Peyer's patch (tissue), 4 donors: ENCODE measurements around the gene DLD. TPM values are rescaled to one million over a fixed set of nuclear protein-coding genes. Genes with fewer than 3 reads are reported as not detected.
"Not testable (repeated sequence)": the region's sequence is repeated elsewhere in the genome, so short reads cannot be mapped to it uniquely, and the experiment has no call there.

Experiments used
- DNase-seq, 3 donors: peaks; one replicate each; pipeline ENCODE4 v3.0.0-alpha.2; 2017 to 2019
- H3K27ac ChIP-seq, 4 donors: fragments of 200-600 bp; sonication (generic); one replicate each; pipeline ENCODE4 v1.5.1; 2016 to 2019
- H3K27me3 ChIP-seq, 2 donors: fragments of 200-600 bp; sonication (generic); one replicate each; pipeline ENCODE4 v1.5.1; 2019
- H3K36me3 ChIP-seq, 3 donors: fragments of 200-600 bp; sonication (generic); one replicate each; pipeline ENCODE4 v1.5.1; 2016 to 2019
- H3K4me1 ChIP-seq, 4 donors: fragments of 200-600 bp; sonication (generic); one replicate each; pipeline ENCODE4 v1.5.1; 2016 to 2019
- H3K4me3 ChIP-seq, 4 donors: fragments of 200-600 bp; sonication (generic); 1 replicate in 3 of 4; 2 replicates in 1 of 4; pipeline ENCODE4 v1.5.1; 2016 to 2019; ENCODE audit warnings: mild to moderate bottlenecking in 1 of 4
- H3K9me3 ChIP-seq, 4 donors: fragments of 200-600 bp; sonication (generic); one replicate each; pipeline ENCODE4 v1.5.1; 2016 to 2019; ENCODE audit warnings: mild to moderate bottlenecking in 1 of 4
- POLR2A ChIP-seq, 2 donors: fragments of 450-650 bp; IDR thresholded peaks; one replicate each; pipeline ENCODE4 v1.5.1; 2017; ENCODE audit warnings: antibody characterized with exemption in 2 of 2, mild to moderate bottlenecking in 2 of 2, moderate library complexity in 2 of 2
- total RNA-seq, 4 donors: library from RNA; depleted of rRNA; stranded (reverse); fragments of >200 nt; gene quantifications; one replicate each; pipeline ENCODE4 v1.1.0, GENCODE V29; 2016
- TF ChIP-seq, protein P1 (sequence below), 6 experiments: fragments of 450-650 bp in 4 of 6; fragments of 200-600 bp in 2 of 6; sonication (generic) in 1 of 6; IDR thresholded peaks; one replicate each; pipeline ENCODE4 v1.5.1; 2017 to 2019; ENCODE audit warnings: antibody characterized with exemption in 6 of 6, mild to moderate bottlenecking in 3 of 6, moderate library complexity in 1 of 6

The DLD gene, protein sequence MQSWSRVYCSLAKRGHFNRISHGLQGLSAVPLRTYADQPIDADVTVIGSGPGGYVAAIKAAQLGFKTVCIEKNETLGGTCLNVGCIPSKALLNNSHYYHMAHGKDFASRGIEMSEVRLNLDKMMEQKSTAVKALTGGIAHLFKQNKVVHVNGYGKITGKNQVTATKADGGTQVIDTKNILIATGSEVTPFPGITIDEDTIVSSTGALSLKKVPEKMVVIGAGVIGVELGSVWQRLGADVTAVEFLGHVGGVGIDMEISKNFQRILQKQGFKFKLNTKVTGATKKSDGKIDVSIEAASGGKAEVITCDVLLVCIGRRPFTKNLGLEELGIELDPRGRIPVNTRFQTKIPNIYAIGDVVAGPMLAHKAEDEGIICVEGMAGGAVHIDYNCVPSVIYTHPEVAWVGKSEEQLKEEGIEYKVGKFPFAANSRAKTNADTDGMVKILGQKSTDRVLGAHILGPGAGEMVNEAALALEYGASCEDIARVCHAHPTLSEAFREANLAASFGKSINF
- total RNA-seq, result 10 to 100 TPM; 53.9 to 93.3 (median 74.2) TPM

DNA sequence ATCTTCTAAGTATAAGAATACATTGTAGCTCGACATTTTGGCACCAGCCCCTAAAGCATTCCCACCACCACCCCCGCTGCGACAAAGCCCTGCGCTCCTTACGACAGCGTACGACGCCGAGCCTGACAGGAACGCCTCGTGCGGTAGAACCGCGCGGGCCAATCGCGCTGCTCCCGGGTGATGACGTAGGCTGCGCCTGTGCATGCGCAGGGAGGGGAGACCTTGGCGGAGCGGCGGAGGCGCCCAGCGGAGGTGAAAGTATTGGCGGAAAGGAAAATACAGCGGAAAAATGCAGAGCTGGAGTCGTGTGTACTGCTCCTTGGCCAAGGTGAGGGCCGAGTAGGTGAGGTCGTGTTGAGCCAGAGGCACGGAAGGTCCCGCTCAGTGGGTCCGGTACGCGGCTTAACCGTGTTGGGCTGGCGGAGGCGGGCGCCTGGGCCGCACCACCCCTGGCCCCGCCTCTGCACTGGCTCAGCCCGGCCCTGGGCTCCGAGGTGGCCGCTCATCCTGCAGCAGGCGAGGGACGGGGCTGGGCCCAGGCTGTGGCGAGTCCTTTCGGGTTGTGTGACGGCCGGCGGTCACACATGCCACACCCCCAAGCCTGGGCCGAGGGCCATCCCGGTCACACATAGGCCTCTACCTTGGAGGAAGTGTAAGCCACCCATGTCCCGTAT, at the start of gene DLD:
Gene DLD (plus strand): TSS at position 222 of the 674 bp plus-strand sequence. CDS start 68 bp downstream, at position 290.
- TF ChIP-seq, protein P1, sequence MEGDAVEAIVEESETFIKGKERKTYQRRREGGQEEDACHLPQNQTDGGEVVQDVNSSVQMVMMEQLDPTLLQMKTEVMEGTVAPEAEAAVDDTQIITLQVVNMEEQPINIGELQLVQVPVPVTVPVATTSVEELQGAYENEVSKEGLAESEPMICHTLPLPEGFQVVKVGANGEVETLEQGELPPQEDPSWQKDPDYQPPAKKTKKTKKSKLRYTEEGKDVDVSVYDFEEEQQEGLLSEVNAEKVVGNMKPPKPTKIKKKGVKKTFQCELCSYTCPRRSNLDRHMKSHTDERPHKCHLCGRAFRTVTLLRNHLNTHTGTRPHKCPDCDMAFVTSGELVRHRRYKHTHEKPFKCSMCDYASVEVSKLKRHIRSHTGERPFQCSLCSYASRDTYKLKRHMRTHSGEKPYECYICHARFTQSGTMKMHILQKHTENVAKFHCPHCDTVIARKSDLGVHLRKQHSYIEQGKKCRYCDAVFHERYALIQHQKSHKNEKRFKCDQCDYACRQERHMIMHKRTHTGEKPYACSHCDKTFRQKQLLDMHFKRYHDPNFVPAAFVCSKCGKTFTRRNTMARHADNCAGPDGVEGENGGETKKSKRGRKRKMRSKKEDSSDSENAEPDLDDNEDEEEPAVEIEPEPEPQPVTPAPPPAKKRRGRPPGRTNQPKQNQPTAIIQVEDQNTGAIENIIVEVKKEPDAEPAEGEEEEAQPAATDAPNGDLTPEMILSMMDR (IDR thresholded peaks at IDR 0.05), result no peak
- peak; percentile 85 to 86 for TF ChIP-seq POLR2A (IDR thresholded peaks at IDR 0.05)
- Histone ChIP-seq H3K27me3 (no peaks in the 10 kb centered on the region), H3K4me1 (peaks cover 0 to 27% (median 0%) of the 10 kb centered on the region in 4 donors), H3K4me3 (peak within 1 kb of the TSS; percentile 67 to 73 (median 70)), H3K27ac (peak within 1 kb of the TSS; percentile 92 to 95 (median 94)), H3K36me3 (peaks cover 0 to 12% (median 0%) of the 10 kb centered on the region in 3 donors), H3K9me3 (no peaks in the 10 kb centered on the region)
- peak; percentile 90 to 97 (median 96) for DNase-seq

DNA sequence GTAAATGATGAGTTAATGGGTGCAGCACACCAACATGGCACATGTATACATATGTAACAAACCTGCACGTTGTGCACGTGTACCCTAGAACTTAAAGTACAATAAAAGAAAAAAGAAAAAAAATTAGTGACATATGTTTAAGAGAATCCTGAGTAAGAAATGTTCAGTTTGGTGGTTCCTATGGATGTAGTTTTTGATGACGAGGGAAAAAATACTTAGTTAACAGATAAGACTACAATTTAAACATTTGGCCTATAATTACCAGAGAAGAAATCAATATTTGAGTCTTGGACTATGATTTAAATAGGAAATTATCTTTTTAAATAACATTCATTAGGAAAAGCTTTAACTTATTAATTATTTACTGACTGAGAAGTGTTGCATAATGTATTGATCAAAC, 48.8 kb upstream of the DLD start:
- Histone ChIP-seq H3K27me3 (no peaks in the 10 kb centered on the region), H3K36me3 (no peaks in the 10 kb centered on the region), H3K9me3 (no peaks in the 10 kb centered on the region), H3K27ac (no peak overlapping the region), H3K4me1 (no peaks in the 10 kb centered on the region), H3K4me3 (no peak overlapping the region)
- DNase-seq, result no peak
- TF ChIP-seq POLR2A (IDR thresholded peaks at IDR 0.05), result no peak
- TF ChIP-seq, protein P1 (IDR thresholded peaks at IDR 0.05), result no peak

DNA sequence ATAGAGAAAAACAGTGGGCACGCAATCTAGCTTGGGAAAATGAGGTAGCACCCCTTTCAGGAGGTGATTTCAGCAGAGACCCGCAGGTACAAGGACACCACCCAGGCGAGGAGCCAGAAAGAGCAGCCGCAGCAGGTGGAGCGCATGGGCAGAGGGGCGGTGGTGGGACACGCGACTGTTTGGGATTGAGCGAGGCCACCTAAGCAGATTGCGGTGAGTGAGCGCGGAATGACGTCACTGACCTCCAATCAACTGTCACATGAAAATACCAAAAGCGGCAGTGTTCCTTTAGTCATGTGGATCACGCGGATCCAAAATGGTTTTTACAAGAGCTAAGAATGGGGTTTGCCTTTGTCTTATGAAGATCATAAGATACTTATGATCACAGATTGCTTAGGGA, 47.8 kb upstream of the DLD start:
- no peak overlapping the region for H3K4me3 ChIP-seq
- H3K4me1 ChIP-seq, result no peaks in the 10 kb centered on the region
- H3K27me3 ChIP-seq, result no peaks in the 10 kb centered on the region
- DNase-seq, result no peak
- H3K9me3 ChIP-seq, result no peaks in the 10 kb centered on the region
- no peak for TF ChIP-seq POLR2A (IDR thresholded peaks at IDR 0.05)
- no peaks in the 10 kb centered on the region for H3K36me3 ChIP-seq
- no peak overlapping the region for H3K27ac ChIP-seq

DNA sequence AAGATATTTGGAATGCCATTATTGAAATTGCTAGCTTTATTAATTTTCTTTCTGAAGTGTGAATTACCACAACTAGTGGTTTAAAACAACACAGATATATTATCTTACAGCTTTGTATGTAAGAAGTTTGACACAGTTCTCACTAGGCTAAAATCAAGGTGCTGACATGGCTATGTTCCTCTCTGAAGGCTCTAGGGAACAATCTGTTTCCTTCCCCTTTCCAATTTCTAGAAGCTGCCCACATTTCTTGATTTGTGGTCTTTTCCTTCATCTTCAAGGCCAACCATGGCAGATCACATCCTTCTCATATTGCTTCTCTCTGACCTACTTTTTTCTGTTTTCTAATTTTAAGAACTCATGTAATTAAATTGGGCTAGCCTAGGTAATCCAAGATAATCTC, 44.7 kb upstream of the DLD start:
- no peaks in the 10 kb centered on the region for H3K36me3 ChIP-seq
- H3K4me3 ChIP-seq, result no peak overlapping the region
- DNase-seq, result no peak
- peaks cover 0 to 6% (median 0%) of the 10 kb centered on the region in 4 donors for H3K4me1 ChIP-seq
- TF ChIP-seq, protein P1 (IDR thresholded peaks at IDR 0.05), result no peak
- TF ChIP-seq POLR2A (IDR thresholded peaks at IDR 0.05), result no peak
- no peaks in the 10 kb centered on the region for H3K27me3 ChIP-seq
- H3K9me3 ChIP-seq, result no peaks in the 10 kb centered on the region
- no peak overlapping the region for H3K27ac ChIP-seq

DNA sequence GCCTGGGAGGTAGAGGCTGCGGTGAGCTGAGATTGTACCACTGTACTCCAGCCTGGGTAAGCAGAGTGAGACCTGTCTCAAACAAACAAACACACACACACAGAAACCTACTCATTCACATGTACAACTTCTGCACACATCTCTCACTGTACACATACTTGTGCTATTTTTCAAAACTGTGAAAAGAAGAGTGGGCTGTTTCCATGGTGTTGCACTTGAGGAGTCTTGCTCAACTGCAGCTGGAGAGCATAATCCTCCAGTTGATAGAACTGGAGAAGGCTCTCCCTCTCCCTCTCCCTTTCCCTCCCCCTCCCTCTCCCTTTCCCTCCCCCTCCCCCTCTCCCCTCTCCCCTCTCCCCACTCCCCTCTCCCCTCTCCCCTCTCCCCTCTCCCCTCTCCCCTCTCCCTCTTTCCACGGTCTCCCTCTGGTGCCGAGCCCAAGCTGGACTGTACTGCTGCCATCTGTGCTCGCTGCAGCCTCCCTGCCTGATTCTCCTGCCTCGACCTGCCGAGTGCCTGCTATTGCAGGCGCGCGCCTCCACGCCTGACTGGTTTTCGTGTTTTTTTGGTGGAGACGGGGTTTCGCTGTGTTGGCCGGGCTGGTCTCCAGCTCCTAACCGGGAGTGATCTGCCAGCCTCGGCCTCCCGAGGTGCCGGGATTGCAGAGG, 43.7 kb upstream of the DLD start:
- Histone ChIP-seq H3K9me3 (no peaks in the 10 kb centered on the region), H3K4me1 (peaks cover 0 to 7% (median 0%) of the 10 kb centered on the region in 4 donors), H3K36me3 (no peaks in the 10 kb centered on the region), H3K4me3 (no peak overlapping the region), H3K27ac (no peak overlapping the region), H3K27me3 (no peaks in the 10 kb centered on the region)
- no peak for DNase-seq
- TF ChIP-seq POLR2A (IDR thresholded peaks at IDR 0.05), result no peak
- TF ChIP-seq, protein P1 (IDR thresholded peaks at IDR 0.05), result no peak

DNA sequence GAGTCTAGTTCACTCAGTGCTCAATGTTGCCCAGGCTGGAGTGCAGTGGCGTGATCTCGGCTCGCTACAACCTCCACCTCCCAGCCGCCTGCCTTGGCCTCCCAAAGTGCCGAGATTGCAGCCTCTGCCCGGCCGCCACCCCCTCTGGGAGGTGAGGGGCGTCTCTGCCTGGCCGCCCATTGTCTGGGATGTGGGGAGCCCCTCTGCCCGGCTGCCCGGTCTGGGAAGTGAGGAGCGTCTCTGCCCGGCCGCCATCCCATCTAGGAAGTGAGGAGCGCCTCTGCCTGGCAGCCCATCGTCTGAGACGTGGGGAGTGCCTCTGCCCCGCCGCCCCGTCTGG, 43.2 kb upstream of the DLD start:
- not testable (repeated sequence) for DNase-seq, H3K9me3 ChIP-seq, H3K4me3 ChIP-seq, H3K27me3 ChIP-seq, H3K4me1 ChIP-seq, H3K36me3 ChIP-seq, H3K27ac ChIP-seq

DNA sequence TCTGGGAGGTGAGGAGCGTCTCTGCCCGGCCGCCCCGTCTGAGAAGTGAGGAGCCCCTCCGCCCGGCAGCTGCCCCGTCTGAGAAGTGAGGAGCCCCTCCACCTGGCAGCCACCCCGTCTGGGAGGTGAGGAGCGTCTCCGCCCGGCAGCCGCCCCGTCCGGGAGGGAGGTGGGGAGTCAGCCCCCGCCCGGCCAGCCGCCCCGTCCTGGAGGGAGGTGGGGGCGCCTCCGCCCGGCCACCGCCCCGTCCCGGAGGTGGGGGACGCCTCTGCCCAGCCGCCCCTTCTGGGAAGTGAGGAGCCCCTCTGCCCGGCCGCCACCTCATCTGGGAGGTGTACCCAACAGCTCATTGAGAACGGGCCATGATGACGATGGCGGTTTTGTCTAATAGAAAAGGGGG, 42.8 kb upstream of the DLD start:
- H3K36me3 ChIP-seq, result not testable (repeated sequence)

More for the DNA sequence above, 42.8 kb upstream of the DLD start:
- H3K4me1 ChIP-seq, H3K9me3 ChIP-seq, H3K27me3 ChIP-seq, H3K4me3 ChIP-seq, H3K27ac ChIP-seq, DNase-seq: not testable (repeated sequence)
